HG03378 (cell line): Measurements from ENCODE around the gene KCNG2.

Experiments used
- ATAC-seq: cut with Tn5 transposase; IDR thresholded peaks from one replicate; pipeline ENCODE4 v1.9.1; 2021; ENCODE audit warnings: mild to moderate bottlenecking, moderate library complexity; ENCODE audit not compliant: unreplicated experiment

The KCNG2 gene

DNA sequence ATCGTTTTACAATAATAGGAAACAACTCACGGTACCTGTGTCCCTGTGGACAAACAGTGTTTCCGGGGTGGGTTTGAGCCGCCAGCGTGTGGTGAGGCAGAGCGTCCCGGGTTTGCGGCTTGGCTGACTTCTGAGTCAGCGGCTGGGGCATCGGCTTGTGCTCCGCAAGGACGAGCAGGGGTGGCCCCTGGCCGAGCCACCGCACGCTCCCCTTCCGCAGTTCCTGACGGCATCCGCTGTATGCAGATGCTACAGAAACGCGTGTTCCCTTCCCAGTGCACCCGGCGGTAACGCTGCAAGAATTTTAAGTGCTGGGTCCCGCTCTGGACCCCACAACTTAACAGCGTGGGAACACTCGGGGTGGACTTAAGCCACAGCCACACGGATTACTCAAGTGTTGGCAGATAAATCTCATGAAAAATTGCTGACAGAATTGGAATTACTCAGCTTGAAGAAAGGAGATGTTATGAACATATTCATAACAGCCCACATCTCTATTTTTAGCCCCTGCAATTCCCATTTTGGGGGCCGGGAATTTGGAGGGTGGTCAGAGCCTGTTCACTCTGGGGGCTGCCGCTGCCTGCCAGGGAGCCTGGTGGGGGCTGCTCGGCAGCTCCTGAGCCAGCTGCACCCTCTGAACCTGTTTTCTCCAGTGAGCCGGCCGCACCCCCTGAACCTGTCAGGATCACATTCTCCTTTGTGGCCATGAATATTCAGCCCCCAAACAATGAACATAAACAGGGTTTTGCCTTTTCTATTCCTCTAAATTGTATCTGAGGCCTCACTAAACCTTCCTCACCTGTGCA is 12.6 kb upstream of the KCNG2 start:
- no peak for ATAC-seq

DNA sequence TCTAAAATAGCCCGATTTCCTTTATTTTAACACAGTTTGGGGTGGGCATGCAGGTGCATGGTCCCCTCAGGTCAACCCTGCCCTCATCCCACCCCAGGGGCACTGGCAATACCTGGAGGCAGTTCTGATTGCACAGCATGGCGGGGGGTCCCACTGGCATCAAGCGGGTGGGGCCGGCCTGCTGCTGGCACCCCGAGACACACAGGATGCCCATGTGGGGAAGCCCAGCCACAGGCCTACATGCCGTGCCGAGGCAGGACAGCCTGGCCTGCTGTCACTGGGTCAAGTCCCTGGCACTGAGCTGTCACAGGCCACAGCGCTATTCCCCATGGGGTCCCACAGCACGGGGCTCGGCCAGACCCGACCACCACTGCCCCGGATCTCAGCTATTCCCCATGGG is 11.9 kb upstream of the KCNG2 start:
- ATAC-seq = no peak

DNA sequence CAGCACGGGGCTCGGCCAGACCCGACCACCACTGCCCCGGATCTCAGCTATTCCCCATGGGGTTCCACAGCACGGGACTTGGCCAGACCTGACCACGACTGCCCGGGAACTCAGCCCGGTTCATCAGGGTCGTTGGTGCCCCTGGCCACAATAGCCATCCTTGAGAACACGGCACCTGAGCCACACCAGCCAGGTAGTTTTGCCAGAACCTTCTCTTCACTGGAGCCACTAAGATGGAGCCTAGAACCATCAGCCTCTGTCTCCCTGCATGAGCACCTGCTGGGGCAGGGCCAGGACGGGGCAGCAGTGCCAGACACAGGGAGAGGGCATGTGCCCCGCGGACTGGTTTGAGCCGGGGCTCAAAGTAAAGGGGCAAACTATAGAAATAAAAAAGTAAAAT is 11.4 kb upstream of the KCNG2 start:
- no peak for ATAC-seq

DNA sequence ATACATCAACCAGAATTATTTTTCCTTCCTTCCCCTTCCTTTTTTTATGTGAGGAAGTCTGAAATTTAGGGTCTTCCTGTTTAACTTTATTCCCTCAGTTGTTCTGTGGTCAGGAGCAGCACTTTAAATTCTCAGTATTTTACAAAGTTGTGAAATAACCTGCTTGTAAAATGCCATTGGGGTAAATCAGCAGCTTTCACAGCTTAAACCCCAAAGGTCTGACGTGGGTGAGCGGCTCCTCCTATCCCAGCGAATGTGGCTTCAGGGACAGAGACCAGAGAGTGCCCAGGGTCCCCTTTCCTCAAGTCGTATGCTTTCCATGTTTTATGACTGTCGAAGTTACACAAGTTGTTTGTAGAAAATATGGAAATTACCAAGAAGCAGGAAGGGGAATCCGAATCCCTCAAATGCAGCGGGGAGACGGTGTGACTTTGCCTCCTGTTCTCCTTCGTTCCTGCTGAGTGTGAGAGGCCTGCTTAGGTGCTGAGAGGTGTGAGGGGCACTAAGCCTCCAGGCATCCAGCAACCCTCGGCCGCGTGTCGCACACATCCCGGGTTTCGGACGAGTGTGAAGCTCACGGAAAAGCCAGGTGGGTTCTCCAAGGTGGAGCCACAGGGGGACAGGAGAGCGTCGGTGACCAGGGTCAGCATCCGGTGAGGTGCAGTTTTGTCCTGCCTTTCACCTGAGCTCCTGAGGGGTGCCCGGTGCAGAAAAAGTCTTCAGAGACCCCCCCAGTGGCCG is 10.8 kb upstream of the KCNG2 start:
- no peak for ATAC-seq

DNA sequence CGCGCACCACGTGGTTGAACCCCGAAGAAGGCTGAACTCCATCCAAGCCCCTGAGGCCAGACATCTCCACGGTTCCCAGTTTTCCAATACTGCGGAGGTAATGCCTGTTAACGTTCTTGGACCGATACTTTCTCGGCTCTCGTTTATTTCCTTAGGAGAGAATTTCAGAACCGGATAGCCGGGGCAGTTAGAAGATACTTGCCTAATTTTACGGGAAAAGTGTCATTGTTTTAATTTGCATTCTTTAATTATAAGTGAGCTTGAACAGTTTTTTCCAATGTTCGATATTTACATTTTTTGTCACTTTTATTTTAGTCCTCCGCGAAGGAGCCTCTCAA is 10.2 kb upstream of the KCNG2 start:
- ATAC-seq = no peak

DNA sequence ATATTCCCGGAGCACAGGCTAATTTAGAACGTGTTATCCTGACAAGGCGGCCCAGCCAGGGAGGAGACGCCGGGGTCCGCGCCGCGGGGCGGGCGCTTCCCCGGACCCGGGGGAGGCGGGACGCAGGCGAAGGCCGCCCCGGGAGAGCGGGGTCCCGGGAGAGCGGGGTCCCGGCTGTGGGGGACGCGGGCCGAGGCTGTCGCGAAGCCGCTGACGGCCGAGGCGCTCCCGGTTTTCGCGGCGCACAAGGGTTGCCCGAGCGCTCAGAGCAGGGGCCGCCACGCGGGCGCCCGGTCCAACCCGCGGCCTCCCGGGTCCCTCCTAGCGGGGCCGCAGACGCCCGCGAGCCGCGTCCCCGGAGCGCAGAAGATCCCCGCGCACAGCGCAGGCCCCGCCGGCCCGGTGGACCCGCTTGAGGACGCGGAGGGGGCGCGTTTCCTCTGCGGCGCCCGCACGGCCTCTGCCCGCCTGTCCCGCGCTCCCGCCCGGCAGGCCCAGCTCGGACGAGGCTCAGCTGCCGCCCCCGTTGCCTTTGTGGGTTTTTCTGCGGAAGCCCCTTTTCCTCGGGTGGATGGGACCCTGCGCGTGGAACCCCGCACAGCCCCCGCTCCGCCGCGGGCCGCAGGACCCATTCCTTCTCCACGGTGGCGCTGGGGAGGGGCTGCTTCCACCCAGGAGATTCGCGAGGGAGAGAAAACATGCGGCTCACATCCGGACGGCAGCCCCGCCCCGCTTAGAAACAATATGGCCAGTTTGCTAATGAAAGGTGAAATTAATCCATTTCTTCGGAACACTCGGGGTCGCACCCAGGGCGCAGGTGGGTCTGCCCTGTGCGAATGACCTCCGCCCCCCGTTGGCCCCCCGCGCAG is 9.6 kb upstream of the KCNG2 start:
- ATAC-seq = no peak

DNA sequence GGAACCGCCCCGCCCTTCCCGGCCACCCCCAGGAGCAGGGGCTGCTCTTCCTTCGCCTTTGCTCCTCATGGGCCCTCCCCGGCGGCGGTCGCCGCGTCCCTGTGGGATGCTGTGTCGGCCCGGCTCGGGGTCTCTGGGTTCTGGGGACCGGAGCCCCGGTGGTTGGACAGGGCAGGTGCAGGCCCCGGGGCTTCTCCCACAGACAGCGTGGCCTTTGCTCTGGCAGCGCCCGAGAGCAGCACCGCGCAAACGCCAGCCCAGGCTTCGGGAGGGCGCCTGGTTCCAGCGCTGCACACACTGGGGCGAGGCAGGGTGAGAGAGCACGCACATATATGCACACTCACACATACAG is 9.0 kb upstream of the KCNG2 start:
- ATAC-seq = no peak

DNA sequence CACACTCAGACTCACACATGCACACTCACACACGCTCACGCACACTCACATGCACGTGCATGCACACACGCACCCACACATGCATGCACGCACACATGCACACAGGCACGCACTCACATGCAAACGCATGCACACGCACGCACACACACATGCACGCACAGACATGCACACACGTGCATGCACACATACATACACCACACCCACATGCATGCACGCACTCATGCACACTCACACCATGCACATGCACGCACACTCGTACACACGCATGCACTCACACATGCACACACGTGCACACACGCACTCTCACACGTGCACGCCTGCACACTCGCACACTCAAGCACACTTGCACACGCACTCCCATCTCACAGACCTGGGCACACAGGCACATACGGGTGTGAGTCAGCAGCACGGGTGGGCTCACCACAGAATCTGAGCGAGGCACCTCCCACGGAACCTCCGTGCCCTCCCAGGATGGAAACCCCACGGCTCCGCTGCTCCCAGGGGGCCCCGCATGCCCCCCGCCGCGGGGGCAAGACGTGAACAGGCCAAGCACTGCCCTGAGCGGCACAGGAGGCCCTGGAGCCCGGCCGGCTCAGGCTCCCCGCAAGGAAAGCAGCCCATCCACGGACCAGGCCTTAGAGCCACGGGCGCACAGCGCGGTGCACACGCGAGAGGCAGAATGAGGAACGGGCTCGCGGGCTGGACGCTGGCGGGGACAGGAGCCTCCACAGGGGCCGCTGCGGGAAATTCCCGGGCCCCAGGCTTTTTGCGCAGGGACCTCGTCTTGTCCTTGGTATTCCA is 8.4 kb upstream of the KCNG2 start:
- ATAC-seq = no peak

DNA sequence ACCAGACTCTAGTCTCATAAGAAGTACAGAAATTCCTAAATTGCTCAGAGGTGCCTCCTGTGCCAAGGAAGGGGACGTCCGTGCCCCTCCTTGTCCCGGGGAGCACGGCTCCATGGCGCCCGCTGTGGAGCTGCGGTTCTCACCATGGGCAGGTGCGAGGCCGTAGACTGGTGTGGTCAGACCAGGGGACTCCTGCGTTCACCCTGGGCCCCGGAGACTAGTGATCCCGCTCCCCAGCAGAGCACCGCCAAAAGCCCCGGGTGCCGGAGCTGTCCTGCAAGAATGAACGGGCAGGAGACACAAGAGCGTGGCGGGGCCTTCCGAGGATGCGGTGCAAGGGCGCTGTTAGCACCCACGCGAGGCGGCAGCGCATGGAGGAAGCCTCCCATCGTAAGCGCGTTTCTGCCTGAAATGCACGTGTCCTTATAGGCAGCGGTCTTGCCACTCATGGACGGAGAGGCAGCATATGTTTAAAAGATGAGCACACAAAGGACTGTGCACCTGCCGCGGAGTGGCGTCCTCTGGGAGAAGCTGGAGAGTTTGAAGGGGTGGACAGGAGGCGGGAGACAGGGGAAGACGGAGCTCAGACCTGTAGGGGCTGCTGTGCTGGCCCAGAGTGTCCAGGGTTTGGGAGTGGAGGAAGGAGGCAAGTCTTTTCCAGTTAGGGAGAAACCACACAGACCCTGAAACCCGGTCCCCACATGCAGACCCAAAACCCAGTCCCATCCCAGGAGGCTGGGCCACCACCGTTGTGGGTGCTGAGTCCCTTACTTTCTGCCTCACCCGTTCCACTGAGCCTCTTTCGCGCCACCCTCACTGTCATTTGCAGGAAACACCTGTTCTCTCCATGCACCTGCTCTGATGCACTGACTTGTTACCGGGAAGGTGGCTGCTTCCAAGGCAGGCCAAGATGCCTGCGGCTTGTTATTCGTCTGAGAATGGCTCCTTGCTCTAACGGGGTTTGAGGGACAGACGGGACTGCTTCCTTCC is 7.5 kb upstream of the KCNG2 start:
- no peak for ATAC-seq

DNA sequence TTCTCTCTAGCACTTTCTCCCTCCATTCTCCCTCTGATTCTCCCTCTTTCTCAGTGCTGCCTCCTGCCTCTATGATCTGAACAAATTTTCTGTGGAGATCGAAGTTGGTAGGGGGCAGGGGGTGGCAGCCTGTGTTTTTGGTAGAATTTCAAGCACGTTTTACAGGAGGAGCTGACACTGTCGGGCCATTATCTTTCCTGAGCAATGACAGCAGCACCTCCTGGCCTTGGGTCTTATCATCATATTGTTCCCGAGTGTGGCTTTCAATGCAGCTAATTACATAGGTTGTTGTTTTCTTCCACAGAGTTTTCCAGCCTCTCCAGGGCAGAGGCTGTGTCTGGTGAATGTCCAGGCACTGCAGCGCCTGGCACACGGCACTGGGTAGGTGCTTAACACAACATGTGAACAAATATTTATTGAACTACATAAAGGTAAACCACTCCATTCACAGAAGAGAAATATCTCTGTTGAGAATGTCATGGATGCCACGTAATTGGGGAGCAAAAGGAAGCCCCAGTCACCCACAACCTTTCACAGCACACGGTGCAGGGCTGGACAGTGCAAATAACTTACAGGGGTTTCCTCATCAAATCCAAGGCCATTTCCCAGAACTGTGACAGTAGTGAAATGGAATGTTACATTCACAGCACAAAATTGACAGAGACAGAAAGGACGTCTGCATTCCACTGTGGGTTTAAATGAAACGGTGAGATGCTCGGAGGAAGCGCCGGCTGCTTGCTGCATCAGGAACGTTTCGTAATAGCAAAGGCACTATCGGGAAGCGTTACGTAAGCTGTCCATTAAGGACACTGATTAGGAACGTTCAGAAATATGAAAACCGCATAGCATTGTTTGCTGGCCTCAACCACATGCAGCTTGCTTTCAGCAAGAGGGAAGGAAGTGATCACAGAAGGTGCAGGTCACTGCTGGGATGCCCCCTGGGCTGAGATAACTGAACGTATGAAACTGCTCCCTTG is 6.5 kb upstream of the KCNG2 start:
- no peak for ATAC-seq

DNA sequence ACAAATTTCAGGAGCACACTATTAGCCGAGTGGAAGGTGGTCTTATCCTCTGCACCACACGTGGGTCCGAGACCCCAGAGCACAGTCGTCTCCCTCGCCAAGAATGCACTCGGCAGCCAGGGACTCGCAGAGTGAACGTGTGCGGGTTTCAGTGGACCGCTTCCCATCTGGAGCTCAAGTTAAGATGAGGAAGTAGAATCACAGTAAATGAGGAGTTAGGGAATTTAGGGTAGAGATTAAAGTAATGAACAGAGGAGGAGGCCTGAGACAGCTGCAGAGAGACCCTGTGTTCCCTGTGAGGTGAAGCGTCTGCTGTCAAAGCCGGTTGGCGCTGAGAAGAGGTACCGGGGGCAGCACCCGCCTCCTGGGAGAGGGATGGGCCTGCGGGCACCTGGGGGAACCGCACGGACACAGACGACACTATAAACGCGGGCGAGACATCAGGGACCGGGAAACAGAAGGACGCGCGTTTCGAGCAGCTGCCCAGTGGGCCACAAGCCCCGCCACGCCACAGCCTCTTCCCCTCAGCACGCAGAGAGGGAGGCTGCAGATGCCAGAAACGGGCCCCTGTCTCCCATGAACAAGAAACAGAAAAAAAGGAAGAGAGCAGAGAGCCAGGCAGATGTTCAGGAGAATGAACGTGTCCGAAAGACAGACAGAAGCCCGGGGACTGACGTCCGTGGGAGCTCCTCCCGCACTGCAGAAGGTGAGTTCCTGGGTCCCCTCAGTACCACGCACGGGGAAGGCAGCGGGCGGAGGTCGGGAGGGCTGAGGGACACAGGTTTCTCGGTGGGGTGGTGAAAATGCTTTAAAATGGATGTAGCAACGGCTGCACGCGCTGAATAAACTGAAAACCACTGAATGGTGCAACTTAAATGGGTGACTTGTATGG is 5.4 kb upstream of the KCNG2 start:
- ATAC-seq = no peak

DNA sequence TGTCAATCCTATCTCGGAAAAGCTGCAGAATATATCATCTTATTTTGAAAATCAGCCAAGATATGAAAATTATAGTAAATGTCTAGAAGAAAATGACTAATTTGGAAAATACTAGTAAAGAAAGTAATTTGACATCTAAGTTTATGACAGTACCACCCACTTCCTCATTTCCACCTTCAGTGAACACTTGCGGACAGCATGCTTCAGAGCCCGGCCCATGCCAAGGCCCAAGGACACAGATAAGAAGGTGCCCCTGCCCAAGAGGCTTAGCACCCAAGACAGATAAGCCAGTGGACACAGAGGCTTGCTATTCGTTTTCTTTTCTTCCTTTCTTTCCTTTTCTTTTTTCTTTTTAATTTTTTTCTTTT is 4.8 kb upstream of the KCNG2 start:
- no peak for ATAC-seq

DNA sequence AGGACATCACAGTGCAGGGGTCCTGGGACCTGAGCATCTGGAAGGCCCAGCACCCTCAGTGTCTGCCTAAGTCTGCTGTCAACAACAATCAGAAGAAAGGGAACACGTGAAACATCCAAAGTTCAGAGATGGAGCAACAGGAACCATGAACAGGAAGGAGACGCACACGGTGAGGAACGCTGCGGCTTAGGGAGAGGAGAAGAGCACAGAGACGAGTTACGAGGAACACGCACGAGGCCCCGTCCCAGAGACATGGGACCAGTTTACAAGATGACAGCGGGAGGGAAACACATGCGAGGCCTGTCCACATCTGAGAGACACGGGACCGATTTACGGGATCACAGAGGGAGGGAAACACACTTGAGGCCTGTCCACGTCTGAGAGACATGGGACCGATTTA is 2.9 kb upstream of the KCNG2 start:
- no peak for ATAC-seq

DNA sequence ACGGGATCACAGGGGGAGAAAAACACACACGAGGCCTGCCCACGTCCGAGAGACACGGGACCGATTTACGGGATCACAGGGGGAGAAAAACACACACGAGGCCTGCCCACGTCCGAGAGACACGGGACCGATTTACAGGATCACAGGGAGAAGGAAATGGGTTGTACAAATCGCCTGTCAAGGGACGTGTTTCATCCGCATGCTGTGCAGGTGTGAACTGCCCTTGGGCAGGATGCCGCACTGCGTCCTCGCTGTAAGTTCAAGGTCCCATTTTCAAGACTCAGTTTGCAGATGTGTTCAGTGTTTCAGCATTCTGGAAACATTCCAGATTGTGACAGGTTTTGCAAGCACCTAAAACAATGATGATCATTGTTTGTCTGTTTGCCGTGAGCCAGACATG is 2.3 kb upstream of the KCNG2 start:
- ATAC-seq = no peak

DNA sequence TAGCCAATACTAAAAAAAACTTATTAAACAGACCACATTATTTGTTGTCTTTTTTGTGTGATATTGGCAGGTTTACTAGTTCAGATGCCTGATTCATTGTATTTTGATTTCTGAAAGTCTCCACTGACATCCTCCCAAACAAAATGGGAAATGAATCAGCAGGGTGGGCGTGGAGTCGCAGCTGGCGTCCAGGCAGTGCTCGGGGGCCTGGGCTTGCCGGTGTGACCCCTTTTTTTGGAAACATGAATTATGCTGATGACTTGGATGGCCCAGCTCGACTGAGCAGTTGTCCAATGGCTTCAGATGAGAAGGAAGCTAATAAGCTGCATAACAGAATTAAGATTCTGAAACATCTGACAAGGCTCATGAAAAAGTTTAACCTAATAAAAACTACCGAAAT is 1.7 kb upstream of the KCNG2 start:
- no peak for ATAC-seq

DNA sequence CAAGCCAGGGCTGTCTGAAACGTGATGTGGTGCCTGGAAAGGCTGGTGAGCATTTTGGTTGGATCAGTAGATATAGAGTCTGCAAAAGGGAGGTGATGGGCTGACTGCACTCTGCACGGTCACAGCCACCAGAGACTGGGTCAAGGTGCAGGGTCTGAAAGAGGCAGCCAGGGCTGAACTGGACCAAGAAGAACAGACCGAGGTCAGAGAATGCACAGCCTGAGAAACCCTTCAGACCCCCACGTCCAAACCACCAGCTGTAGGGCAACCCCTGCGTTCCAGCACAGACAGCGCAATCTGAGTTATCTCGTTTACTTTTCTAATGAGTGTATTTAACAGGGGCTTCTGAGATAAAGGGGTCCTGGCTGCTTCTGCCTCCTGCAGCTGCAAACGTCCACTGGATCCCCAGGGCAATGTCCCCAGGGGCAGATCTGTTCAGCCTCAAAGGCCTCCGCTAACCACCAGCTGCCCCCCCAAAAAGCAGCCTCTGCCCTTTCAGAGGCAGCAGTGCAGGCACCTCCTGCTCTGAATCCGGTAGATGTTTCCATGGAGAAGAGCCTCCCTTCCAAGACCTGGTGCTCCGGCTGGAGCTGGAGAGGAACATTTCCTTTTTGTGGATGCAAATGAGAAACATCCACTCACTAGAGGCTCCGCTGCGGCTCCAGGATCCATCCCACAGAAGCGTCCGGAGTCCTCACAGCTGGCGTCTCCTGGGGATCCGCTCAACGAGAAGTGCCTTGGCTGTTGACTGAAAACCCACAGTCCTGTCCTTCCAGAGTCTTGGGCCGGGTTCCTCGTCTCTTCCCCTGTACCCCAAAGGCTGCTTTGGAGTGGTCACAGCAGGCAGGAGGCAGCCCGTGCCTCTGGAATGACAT is 970 bp upstream of the KCNG2 start:
- ATAC-seq = no peak
